ENCODE results near the gene PLCXD3.

GRCh38 chr5:41508696-41509398, 1.6 kb downstream of the PLCXD3 start:
- peak; percentile 56 for TF ChIP-seq CTCF (conservative IDR thresholded peaks at IDR 0.05; ENCODE audit: low read depth, low read length)
- TF ChIP-seq EZH2 (IDR thresholded peaks at IDR 0.05; ENCODE audit: low read length, unreplicated experiment) = no peak
